Spleen (tissue), 11 donors: Measurements from ENCODE around the gene FRMD5. TPM values are rescaled to one million over a fixed set of nuclear protein-coding genes. Genes with fewer than 3 reads are reported as not detected.

Source experiments
- DNase-seq: peaks from one replicate; pipeline ENCODE4 v3.0.0-alpha.2; 2020
- H3K27ac ChIP-seq, 8 donors: fragments of 200-600 bp; sonication (generic) in 7 of 8; 1 replicate in 4 of 8; 2 replicates in 4 of 8; pipeline versions ENCODE4 v1.5.0 to v1.8.0; 2016 to 2021; ENCODE audit warnings: inconsistent platforms in 4 of 8, mild to moderate bottlenecking in 4 of 8, moderate library complexity in 1 of 8
- H3K27me3 ChIP-seq, 7 donors: fragments of 200-600 bp; sonication (generic) in 6 of 7; replicated peaks in 1 of 7; 1 replicate in 4 of 7; 2 replicates in 3 of 7; pipeline versions ENCODE4 v1.5.0 to v1.8.0; 2016 to 2021; ENCODE audit warnings: inconsistent platforms in 3 of 7, mild to moderate bottlenecking in 1 of 7
- H3K36me3 ChIP-seq, 6 donors: fragments of 200-600 bp; sonication (generic) in 5 of 6; 1 replicate in 4 of 6; 2 replicates in 2 of 6; pipeline versions ENCODE4 v1.5.0 to v1.8.0; 2016 to 2021; ENCODE audit warnings: inconsistent platforms in 2 of 6
- H3K4me1 ChIP-seq, 6 donors: fragments of 200-600 bp; sonication (generic) in 5 of 6; 1 replicate in 3 of 6; 2 replicates in 3 of 6; pipeline versions ENCODE4 v1.5.0 to v1.8.0; 2016 to 2021; ENCODE audit warnings: inconsistent platforms in 3 of 6
- H3K4me3 ChIP-seq, 8 donors: fragments of 200-600 bp; sonication (generic) in 7 of 8; 1 replicate in 4 of 8; 2 replicates in 4 of 8; pipeline versions ENCODE4 v1.5.0 to v1.8.0; 2016 to 2021; ENCODE audit warnings: inconsistent platforms in 4 of 8, mild to moderate bottlenecking in 4 of 8, moderate library complexity in 2 of 8
- H3K9me3 ChIP-seq, 8 donors: fragments of 200-600 bp; sonication (generic) in 7 of 8; 1 replicate in 4 of 8; 2 replicates in 4 of 8; pipeline versions ENCODE4 v1.5.0 to v1.8.0; 2016 to 2021; ENCODE audit warnings: inconsistent platforms in 4 of 8
- CTCF ChIP-seq, 11 experiments: fragments of 200-600 bp in 7 of 11; fragments of 450-650 bp in 4 of 11; sonication (generic) in 4 of 11; IDR thresholded peaks in 8 of 11; conservative IDR thresholded peaks in 3 of 11; 1 replicate in 7 of 11; 2 replicates in 4 of 11; pipeline versions ENCODE4 v1.4.0 to v1.8.0; 2016 to 2021; ENCODE audit warnings: antibody characterized with exemption in 11 of 11, inconsistent platforms in 4 of 11, mild to moderate bottlenecking in 1 of 11
- POLR2A ChIP-seq, 3 donors: fragments of 450-650 bp; IDR thresholded peaks; one replicate each; pipeline ENCODE4 v1.5.1; 2017; ENCODE audit warnings: antibody characterized with exemption in 3 of 3, mild to moderate bottlenecking in 1 of 3
- POLR2AphosphoS5 ChIP-seq, 3 donors: sonication (generic); formaldehyde crosslinking; IDR thresholded peaks; one replicate each; pipeline ENCODE4 v1.5.1; 2017; ENCODE audit warnings: antibody characterized with exemption in 3 of 3
- WGBS, 5 donors: extraction: QIAGEN DNeasy Blood & Tissue Kit in 3 of 5; methylation state at CpG; one replicate each; pipeline versions ENCODE4 v1.1.5 to v1.1.7; 2013 to 2018; 5-methylcytosine and 5-hydroxymethylcytosine counted together
- intact Hi-C: fragments of 100-400 bp; cut with DNase I; formaldehyde crosslinking; loops from one replicate; pipeline ENCODE4 v1.15.0; 2023; ENCODE audit warnings: low total_unique reads
- polyA plus RNA-seq, 3 donors: library from polyadenylated mRNA; stranded (reverse); fragments of 200-250 nt; gene quantifications; one replicate each; pipeline ENCODE4 v1.2.1, GENCODE V29; 2013
- total RNA-seq, 7 donors: library from RNA; depleted of rRNA in 3 of 7; stranded (reverse); fragments of >200 nt in 3 of 7; fragmentation: NEBNext Ultra II Directional in 4 of 7; extraction: Animal tissue kit (Norgen Biotek cat#: 25700) in 4 of 7; gene quantifications; one replicate each; pipeline versions ENCODE4 v1.1.0 to v1.2.1, GENCODE V29; 2016 to 2021
- donor health status: healthy with polysubstance abuse.
- donor health status: DM: no; HTN: no; CAD: no; lungs with moderate emphysema.
- donor health status: DM: no; HTN: no; CAD: no.
- donor health status: Bipolar disorder and iron deficiency.
- donor health status: healthy.
- donor health status: DM: no; HTN: no; CAD: no.
- donor health status: DM: yes; HTN: yes; CAD: no.

FRMD5 gene
- total and polyA plus RNA-seq, 10 donors, result 0.09 to 1.0 (median 0.43) TPM; not detected in 1

DNA sequence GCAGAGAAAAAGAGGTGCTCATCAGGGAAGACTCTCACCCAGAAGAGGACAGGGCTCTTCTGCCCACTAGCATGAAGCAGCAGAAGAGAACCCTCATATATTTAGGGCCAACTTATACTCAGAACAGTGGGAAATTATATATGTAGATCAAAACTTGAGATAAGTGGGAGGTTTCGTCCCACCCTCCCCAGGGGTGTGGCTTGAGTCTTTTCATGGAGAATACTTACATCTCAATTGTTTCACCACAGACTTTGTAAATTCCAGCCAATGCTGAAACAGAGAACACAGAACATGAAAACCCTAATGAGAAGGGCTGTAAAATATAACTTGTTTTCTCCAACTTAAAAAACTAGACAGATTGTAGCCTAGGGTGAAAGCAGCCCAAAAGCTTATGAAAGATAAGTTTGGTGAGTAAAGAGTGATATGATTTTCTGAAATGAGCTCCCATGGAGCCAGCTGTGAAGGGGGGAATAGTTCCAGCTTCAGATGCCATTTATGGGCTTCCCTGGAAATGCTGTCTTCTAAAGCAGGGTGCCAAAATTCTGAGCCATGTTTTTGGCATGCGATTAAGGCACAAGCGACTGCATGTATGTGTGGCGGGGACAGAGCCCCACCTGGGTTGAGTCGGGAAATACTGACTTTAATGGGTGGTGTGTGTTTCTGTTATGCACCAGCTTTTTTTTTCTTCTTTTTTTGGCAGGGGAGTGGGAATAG is 275.4 kb downstream of the FRMD5 start:
- Histone ChIP-seq H3K4me1 (no peaks in the 10 kb centered on the region), H3K36me3 (no peaks in the 10 kb centered on the region), H3K9me3 (no peaks in the 10 kb centered on the region), H3K4me3 (no peak overlapping the region), H3K27me3 (no peaks in the 10 kb centered on the region), H3K27ac (no peak overlapping the region)
- TF ChIP-seq CTCF (IDR thresholded peaks at IDR 0.05 in 8 of 11, conservative IDR thresholded peaks at IDR 0.05 in 3 of 11) (no peak), POLR2A (IDR thresholded peaks at IDR 0.05) (no peak), POLR2AphosphoS5 (IDR thresholded peaks at IDR 0.05) (no peak)
- 81 to 86% (median 82%) methylated on average over 5 of the region's 5 CpGs for WGBS, 5 donors
- intact Hi-C loops, result no loop called here
- no peak for DNase-seq

DNA sequence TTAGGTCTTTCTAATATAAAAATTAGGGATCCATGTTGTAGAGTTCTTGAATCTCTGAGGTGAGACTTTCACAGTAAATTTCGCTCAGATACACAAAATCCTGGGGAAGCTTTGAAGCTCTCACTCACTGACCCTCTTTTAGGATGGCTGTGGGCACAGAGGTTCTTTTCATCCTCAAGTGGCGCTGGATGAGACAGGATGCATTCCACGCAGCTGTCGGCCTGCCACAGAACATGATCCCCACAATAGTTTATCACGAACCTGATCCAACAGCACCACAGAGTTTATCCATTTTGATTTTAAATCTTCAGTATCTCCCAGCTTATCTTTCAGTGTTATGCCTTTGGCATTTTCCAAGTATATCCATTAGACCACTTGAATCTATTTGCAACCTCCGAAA is 276.4 kb downstream of the FRMD5 start:
- Histone ChIP-seq H3K27me3 (no peaks in the 10 kb centered on the region), H3K4me1 (no peaks in the 10 kb centered on the region), H3K36me3 (no peaks in the 10 kb centered on the region), H3K4me3 (no peak overlapping the region), H3K27ac (no peak overlapping the region), H3K9me3 (no peaks in the 10 kb centered on the region)
- 85 to 92% (median 89%) methylated on average over 6 of the region's 6 CpGs for WGBS, 5 donors
- intact Hi-C loops, result no loop called here
- TF ChIP-seq POLR2A (IDR thresholded peaks at IDR 0.05) (no peak), CTCF (IDR thresholded peaks at IDR 0.05 in 8 of 11, conservative IDR thresholded peaks at IDR 0.05 in 3 of 11) (no peak), POLR2AphosphoS5 (IDR thresholded peaks at IDR 0.05) (no peak)
- no peak for DNase-seq

GRCh38 chr15:43916326-43916660 is 278.8 kb downstream of the FRMD5 start:
- no peaks in the 10 kb centered on the region for H3K9me3 ChIP-seq
- no peak overlapping the region for H3K4me3 ChIP-seq
- no peaks in the 10 kb centered on the region for H3K36me3 ChIP-seq
- H3K27ac ChIP-seq, result no peak overlapping the region
- no peaks in the 10 kb centered on the region for H3K4me1 ChIP-seq
- H3K27me3 ChIP-seq, result no peaks in the 10 kb centered on the region
- TF ChIP-seq POLR2A (IDR thresholded peaks at IDR 0.05) (no peak), CTCF (IDR thresholded peaks at IDR 0.05 in 8 of 11, conservative IDR thresholded peaks at IDR 0.05 in 3 of 11) (no peak), POLR2AphosphoS5 (IDR thresholded peaks at IDR 0.05) (no peak)
- no peak for DNase-seq
- WGBS, 5 donors, result 92 to 95% (median 94%) methylated on average over 4 of the region's 4 CpGs
- intact Hi-C loops, result no loop called here

DNA sequence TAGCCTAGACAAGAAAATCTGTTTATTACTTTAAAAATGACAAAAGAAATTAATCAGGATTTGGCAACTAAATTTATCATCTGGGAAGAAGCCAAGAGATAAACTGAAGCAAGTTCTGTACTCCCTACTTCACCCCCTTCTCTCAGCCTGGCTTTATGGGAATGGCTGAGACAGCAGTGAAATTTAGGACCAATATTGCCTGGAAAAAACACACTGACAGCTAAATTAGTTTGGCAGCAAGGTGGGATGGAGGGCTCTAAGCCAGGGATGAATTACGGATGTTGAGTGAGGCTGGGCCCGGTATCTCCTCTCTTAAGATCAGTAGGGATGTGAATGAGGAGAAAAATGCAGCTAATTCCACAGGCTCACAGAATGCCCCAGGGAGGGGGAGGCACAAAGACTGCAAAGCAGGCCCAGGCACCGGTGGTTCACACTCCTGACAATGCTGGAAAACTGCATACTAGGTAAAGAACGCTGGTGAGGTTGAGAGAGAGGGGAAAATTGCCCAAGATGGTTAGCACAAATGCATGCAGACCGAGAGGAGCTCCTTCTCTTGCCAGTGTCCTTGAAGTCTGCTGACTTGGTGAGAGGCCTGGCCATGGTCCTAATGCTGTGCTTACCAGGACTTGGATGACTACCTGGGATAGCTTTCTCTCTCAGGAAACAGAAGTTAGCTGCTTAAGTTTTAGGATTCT is 279.3 kb downstream of the FRMD5 start:
- Histone ChIP-seq H3K9me3 (no peaks in the 10 kb centered on the region), H3K4me1 (no peaks in the 10 kb centered on the region), H3K36me3 (no peaks in the 10 kb centered on the region), H3K27me3 (no peaks in the 10 kb centered on the region), H3K4me3 (no peak overlapping the region), H3K27ac (no peak overlapping the region)
- intact Hi-C loops, result no loop called here
- DNase-seq, result no peak
- 75 to 87% (median 79%) methylated on average over 5 of the region's 5 CpGs for WGBS, 5 donors
- TF ChIP-seq CTCF (IDR thresholded peaks at IDR 0.05 in 8 of 11, conservative IDR thresholded peaks at IDR 0.05 in 3 of 11) (no peak), POLR2AphosphoS5 (IDR thresholded peaks at IDR 0.05) (no peak), POLR2A (IDR thresholded peaks at IDR 0.05) (no peak)
